A673 (cell line): ENCODE measurements around the gene CDCA4. TPM values are rescaled to one million over a fixed set of nuclear protein-coding genes. Genes with fewer than 3 reads are reported as not detected.

Experiments used
- BruUV-seq: library from RNA; stranded (reverse); fragments of 400-500 nt; replicated peaks from 2 replicates; lab custom pipeline; 2021; lab: Mats Ljungman, UMichigan
- CTCF ChIA-PET: fragments of 300-600 bp; sonication (Branson Sonifier 250); formaldehyde crosslinking; loops from one replicate; lab custom pipeline; 2022; ENCODE audit warnings: antibody characterized with exemption; lab: Charles Lee
- POLR2A ChIA-PET: fragments of 300-600 bp; sonication (Branson Sonifier 250); formaldehyde crosslinking; loops from one replicate; lab custom pipeline; 2022; ENCODE audit warnings: antibody characterized with exemption; ENCODE audit not compliant: low non-redundant PET; lab: Charles Lee
- DNase-seq: peaks from one replicate; pipeline ENCODE4 v3.0.0-alpha.2; 2015; ENCODE audit warnings: low spot score
- H3K27ac ChIP-seq: fragments of 200-600 bp; sonication (generic); 2 replicates; pipeline ENCODE4 v1.5.1; 2016; ENCODE audit warnings: mixed run types, low read depth, mild to moderate bottlenecking, mixed read lengths, antibody characterized with exemption, low read length; ENCODE audit not compliant: poor library complexity, severe bottlenecking
- H3K27me3 ChIP-seq: fragments of 200-600 bp; sonication (generic); replicated peaks from 2 replicates; pipeline ENCODE4 v1.6.1; 2017; ENCODE audit warnings: mixed run types, low read depth, mild to moderate bottlenecking, mixed read lengths, antibody characterized with exemption, low read length; ENCODE audit not compliant: insufficient read depth, poor library complexity
- H3K36me3 ChIP-seq: fragments of 200-600 bp; sonication (generic); 2 replicates; pipeline ENCODE4 v1.6.1; 2016; ENCODE audit warnings: mixed run types, mild to moderate bottlenecking, mixed read lengths, antibody characterized with exemption, low read length; ENCODE audit not compliant: insufficient read depth, poor library complexity, severe bottlenecking
- H3K4me1 ChIP-seq: fragments of 200-600 bp; sonication (generic); 2 replicates; pipeline ENCODE4 v1.6.1; 2017; ENCODE audit warnings: mixed run types, mild to moderate bottlenecking, mixed read lengths, antibody characterized with exemption, low read length; ENCODE audit not compliant: insufficient read depth, poor library complexity, severe bottlenecking
- H3K4me3 ChIP-seq: fragments of 200-600 bp; sonication (generic); 2 replicates; pipeline ENCODE4 v1.5.1; 2016; ENCODE audit warnings: low read depth, mixed run types, mild to moderate bottlenecking, mixed read lengths, low read length; ENCODE audit not compliant: poor library complexity, severe bottlenecking
- H3K9me3 ChIP-seq: fragments of 200-600 bp; sonication (generic); 2 replicates; pipeline ENCODE4 v1.6.1; 2016; ENCODE audit warnings: mixed run types, low read depth, mild to moderate bottlenecking, mixed read lengths, antibody characterized with exemption, low read length; ENCODE audit not compliant: poor library complexity, severe bottlenecking
- EZH2 ChIP-seq: fragments of 200-600 bp; sonication (generic); IDR thresholded peaks from 2 replicates; pipeline ENCODE4 v1.6.1; 2017; ENCODE audit warnings: borderline replicate concordance, low read depth, mild to moderate bottlenecking, mixed read lengths, antibody characterized with exemption, low read length; ENCODE audit not compliant: poor library complexity, severe bottlenecking
- intact Hi-C: fragments of 100-400 bp; cut with micrococcal nuclease; formaldehyde crosslinking; loops from one replicate; pipeline ENCODE4 v1.10.0; 2022; ENCODE audit not compliant: unreplicated experiment
- total RNA-seq: library from RNA; stranded (reverse); gene quantifications from 2 replicates; pipeline ENCODE4 v1.2.3, GENCODE V29; 2021
- TF ChIP-seq, protein P1 (sequence below): fragments of 300-800, 200-600 bp; sonication (generic); conservative IDR thresholded peaks from 2 replicates; pipeline ENCODE4 v1.5.1; 2017; ENCODE audit warnings: low read depth, mild to moderate bottlenecking, antibody characterized with exemption, low read length, moderate library complexity, mixed read lengths

CDCA4 gene
- total RNA-seq, 1 experiment from 2014 or later, result 49.7 TPM

DNA sequence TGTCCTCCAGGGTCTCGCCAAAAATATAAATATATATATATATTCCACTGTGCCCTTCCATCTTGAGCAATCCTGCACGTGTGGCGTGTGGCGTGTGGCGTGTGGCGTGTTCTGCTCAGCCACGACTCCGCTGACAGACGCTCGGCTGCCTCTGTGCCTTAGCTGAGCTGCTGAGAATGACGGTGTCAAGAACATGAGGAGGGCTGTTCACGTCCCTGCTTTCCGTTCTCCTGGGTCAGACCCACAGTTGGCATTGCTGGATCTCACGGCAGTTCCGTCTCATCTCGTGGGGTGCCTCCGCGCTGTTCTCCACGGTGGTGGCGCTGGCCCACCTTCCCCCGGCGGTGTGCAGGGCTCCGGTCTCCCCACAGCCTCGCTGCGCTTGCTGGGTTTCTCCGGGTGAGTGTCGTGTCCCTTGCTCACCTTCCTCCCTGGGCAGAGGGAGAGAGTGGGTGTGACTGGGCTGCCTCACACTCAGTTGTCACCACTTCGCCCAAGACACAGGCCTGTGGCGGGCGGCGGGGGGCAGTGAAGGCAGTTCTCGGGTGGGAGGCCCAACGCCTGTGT is 34.9 kb upstream of the CDCA4 start:
- CTCF ChIA-PET, result no interaction called here
- POLR2A ChIA-PET, result no interaction called here

DNA sequence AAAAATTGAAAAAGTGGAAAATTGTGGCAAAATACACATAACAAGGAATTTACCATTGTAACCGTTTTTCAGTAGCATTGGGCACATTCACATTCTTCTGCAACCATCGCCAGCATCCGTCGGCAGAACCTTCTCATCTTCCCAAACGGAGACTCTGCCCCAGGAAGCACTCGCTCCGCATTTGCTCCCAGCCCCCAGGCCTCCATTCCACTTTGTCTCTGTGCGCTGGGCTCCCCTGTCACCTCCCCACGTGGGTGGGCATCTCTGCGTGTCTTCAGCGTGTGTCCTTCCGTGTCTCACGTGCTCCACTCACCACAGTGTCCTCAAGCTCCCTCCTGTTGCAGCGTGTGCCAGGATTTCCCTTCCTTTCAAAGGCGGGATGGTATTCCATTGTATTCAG is 34.5 kb upstream of the CDCA4 start:
- no peaks in the 10 kb centered on the region for H3K4me1 ChIP-seq
- ChIA-PET POLR2A (no interaction called here), CTCF (no interaction called here)
- no TSS peak for BruUV-seq
- H3K36me3 ChIP-seq, result no peaks in the 10 kb centered on the region
- H3K27ac ChIP-seq, result no peak overlapping the region
- TF ChIP-seq EZH2, result no peak
- TF ChIP-seq, protein P1, sequence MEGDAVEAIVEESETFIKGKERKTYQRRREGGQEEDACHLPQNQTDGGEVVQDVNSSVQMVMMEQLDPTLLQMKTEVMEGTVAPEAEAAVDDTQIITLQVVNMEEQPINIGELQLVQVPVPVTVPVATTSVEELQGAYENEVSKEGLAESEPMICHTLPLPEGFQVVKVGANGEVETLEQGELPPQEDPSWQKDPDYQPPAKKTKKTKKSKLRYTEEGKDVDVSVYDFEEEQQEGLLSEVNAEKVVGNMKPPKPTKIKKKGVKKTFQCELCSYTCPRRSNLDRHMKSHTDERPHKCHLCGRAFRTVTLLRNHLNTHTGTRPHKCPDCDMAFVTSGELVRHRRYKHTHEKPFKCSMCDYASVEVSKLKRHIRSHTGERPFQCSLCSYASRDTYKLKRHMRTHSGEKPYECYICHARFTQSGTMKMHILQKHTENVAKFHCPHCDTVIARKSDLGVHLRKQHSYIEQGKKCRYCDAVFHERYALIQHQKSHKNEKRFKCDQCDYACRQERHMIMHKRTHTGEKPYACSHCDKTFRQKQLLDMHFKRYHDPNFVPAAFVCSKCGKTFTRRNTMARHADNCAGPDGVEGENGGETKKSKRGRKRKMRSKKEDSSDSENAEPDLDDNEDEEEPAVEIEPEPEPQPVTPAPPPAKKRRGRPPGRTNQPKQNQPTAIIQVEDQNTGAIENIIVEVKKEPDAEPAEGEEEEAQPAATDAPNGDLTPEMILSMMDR, result no peak
- H3K9me3 ChIP-seq, result no peaks in the 10 kb centered on the region
- no peaks in the 10 kb centered on the region for H3K27me3 ChIP-seq
- no peak for DNase-seq
- H3K4me3 ChIP-seq, result no peak overlapping the region
- intact Hi-C loops, result no loop called here

More for the DNA sequence above, 34.9 kb upstream of the CDCA4 start:
- H3K4me3 ChIP-seq, result no peak overlapping the region
- no peaks in the 10 kb centered on the region for H3K9me3 ChIP-seq
- no peaks in the 10 kb centered on the region for H3K4me1 ChIP-seq
- no peaks in the 10 kb centered on the region for H3K27me3 ChIP-seq
- DNase-seq, result no peak
- TF ChIP-seq, protein P1, result no peak
- TF ChIP-seq EZH2, result no peak
- H3K27ac ChIP-seq, result no peak overlapping the region
- intact Hi-C loops, result no loop called here
- H3K36me3 ChIP-seq, result no peaks in the 10 kb centered on the region
- BruUV-seq, result no TSS peak

DNA sequence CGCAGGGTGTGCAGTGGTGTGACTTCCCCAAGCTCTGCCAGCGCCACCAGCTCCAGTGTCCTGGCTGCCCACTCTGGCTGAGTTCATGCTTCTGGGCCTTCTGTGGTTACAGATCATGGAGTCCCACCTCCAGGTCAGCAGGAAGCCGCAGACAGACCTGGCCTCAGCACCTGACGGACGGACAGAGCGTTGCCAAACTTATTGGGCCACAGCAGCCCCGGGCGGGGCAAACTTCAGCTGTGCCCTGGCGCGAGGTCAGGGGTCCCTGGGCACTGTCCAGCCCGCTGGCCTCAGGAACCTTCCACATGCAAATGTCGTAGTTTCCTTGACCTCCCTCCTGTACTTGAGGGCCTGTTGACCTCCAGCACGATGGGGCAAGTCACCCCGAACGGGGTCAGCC is 33.1 kb upstream of the CDCA4 start:
- Histone ChIP-seq H3K4me1 (no peaks in the 10 kb centered on the region), H3K9me3 (no peaks in the 10 kb centered on the region), H3K4me3 (no peak overlapping the region), H3K36me3 (no peaks in the 10 kb centered on the region), H3K27ac (no peak overlapping the region), H3K27me3 (no peaks in the 10 kb centered on the region)
- POLR2A ChIA-PET, result no interaction called here
- intact Hi-C loops, result no loop called here
- BruUV-seq, result no TSS peak
- DNase-seq, result no peak
- CTCF ChIA-PET, result no interaction called here
- TF ChIP-seq, protein P1, result no peak
- TF ChIP-seq EZH2, result no peak
